GM10248 (cell line): ENCODE results near the gene KAT8.

Experiments used
- CTCF ChIA-PET: fragments of 300-600 bp; sonication (Branson Sonifier 250); formaldehyde crosslinking; extraction: SDS; loops from one replicate; lab custom pipeline; 2021; ENCODE audit warnings: antibody characterized with exemption; lab: Yijun Ruan, JAX
- POLR2A ChIA-PET: fragments of 350-650 bp; sonication (Branson Sonifier 250); formaldehyde crosslinking; extraction: SDS; loops from one replicate; lab custom pipeline; 2020; ENCODE audit warnings: antibody characterized with exemption; lab: Yijun Ruan, JAX
- DNase-seq: peaks from one replicate; pipeline ENCODE4 v3.0.0; 2012; ENCODE audit errors: extremely low spot score
- CTCF ChIP-seq: IDR thresholded peaks from 2 replicates; pipeline ENCODE4 v1.5.1; 2012; ENCODE audit warnings: mild to moderate bottlenecking, low read depth; ENCODE audit errors: extremely low read depth, missing control alignments, control extremely low read depth

The KAT8 gene

DNA sequence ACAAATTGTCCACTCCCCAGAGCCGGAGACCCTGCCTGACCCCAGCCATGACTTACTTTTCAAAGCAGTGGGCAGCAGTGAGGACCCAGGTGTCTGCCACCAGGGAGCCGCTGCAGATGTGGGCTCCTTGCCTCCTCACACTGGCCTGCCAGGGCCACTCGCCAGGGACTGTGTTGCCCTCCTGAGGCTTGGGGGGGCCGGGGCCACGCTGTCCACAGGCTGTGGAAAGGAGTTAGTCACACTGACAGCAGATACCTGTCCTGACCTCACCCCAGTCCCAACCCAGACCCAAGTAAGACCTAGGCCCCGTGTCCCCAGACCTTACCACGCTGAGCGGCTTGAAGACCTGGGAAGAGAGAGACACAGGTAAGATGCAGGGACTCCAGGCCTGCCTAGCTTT lies 30.0 kb upstream of the KAT8 start:
- DNase-seq, result no peak
- POLR2A ChIA-PET, result interaction anchor here (1.7 kb wide), 1 partner anchor 14 kb away, joined by 4 read pairs; the partner anchor contains the start of genes ZNF646 and ZNF668
- no peak for TF ChIP-seq CTCF
- CTCF ChIA-PET, result no interaction called here

- DNase-seq, result no peak
- CTCF ChIA-PET, result no interaction called here
- TF ChIP-seq CTCF, result no peak
- POLR2A ChIA-PET, result no interaction called here
Measured at GRCh38 chr16:31087971-31088370, 29.5 kb upstream of the KAT8 start.

DNA sequence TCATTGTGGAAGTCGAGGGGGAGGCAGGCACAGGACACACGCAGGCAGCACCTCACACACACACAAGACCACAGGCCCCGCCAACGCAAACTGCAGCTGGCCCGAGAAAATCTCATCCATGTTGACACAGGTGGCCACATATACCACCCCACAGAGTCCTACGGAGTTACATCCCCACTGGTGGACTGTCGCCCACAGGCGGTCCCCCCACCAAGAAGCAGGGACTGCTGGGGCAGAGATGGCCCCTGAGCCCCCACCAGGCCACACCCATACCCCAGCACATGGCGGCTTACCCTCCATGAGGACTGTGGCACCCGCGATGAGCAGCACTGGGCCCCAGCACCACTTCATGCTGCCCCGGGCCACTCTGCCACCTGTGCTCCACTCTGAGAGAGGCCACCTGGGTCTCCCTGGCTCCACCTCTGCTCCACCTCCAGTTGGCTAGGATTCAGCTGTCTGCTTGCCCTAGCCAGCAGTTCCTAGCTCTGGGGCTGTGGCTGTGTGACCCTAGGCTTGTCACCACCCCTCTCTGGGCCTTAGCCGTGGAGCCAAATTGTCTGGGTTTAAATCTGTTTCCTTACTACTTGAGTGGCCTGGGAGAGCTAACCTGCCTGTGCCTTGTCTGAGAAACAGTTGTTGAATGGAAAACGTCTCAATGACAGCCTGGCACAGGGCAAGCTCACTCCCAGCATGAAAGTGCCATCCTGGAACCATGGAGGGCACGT lies 28.8 kb upstream of the KAT8 start, which contains the start of gene PRSS53:
Gene PRSS53, minus strand, starts transcription at position 485 of the 725 bp plus-strand sequence. Its CDS starts 134 bp downstream, at position 351.
- TF ChIP-seq CTCF, result no peak
- no peak for DNase-seq
- POLR2A ChIA-PET, result no interaction called here
- CTCF ChIA-PET, result no interaction called here

DNA sequence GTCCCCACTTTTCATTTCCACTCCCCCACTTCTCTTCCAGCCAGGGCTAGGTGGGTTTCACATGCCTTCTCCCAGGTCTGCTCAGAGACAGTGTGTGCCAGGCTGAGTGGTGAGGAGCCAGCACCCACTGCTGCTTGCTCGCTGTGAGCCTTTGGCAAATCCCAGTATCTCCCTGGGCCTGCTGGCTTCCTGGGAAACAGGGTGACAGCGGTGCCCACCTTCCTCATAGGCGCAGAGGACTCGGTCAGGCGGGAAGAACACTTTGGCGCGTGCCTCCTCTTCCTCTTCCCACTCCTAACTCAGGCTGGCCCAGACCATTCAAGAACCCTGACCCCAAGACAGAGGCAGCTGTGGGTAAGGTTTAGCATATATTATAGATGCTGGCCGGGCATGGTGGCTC lies 28.3 kb upstream of the KAT8 start:
- POLR2A ChIA-PET, result no interaction called here
- CTCF ChIA-PET, result interaction anchor here (0.8 kb wide), 1 partner anchor 353 kb away, joined by 3 read pairs; the partner anchor contains the start of gene ZNF843
- TF ChIP-seq CTCF, result no peak
- no peak for DNase-seq

- TF ChIP-seq CTCF, result no peak
- ChIA-PET POLR2A (no interaction called here), CTCF (interaction anchor here (1.6 to 1.9 kb wide), 2 partner anchors 10 to 15 kb away, joined by 4 to 5 read pairs; no protein-coding TSS in a partner anchor)
- no peak for DNase-seq
Measured at GRCh38 chr16:31090540-31090939, 26.9 kb upstream of the KAT8 start.

DNA sequence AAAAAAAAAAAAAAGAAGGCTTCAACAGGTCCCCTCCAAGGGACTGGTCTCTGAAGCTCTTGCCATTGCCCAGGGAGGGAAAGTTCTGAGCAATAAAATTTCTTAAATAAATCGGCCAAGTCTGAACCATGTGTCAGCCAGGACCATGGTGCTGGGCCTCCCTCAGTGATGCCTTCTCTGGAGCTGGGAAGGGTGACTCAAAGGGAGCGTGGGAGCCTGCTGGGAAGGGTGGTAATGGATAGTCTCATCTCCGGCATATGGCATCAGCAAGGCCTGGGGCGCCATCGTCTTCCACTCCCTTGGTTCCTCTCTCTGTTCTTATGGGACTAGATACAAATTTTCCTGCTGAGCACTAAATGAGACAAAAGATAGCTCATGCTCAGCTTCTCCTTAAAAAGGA lies 25.1 kb upstream of the KAT8 start:
- TF ChIP-seq CTCF, result no peak
- CTCF ChIA-PET, result interaction anchor here (0.8 to 4.4 kb wide), 6 partner anchors 20 to 290 kb away, joined by 3 to 21 read pairs (median 4); partner anchors contain the start of genes HSD3B7 and KAT8

More for the DNA sequence above, 25.1 kb upstream of the KAT8 start:
- POLR2A ChIA-PET, result interaction anchor here (0.6 kb wide), 1 partner anchor 275 kb away, joined by 3 read pairs; no protein-coding TSS in a partner anchor
- no peak for DNase-seq
